Stimulated activated CD8-positive, alpha-beta memory T cell treated with anti-CD3 and anti-CD28 coated beads, Interleukin-15, amount 100 ng/mL, for 24 hours (primary cell): Measurements from ENCODE around the gene DGAT2.

Experiments
- DNase-seq: peaks from one replicate; pipeline ENCODE4 v3.0.0-alpha.2; 2020; ENCODE audit warnings: low read depth

DGAT2 gene

GRCh38 chr11:75780888-75781287 is 12.3 kb downstream of the DGAT2 start:
- DNase-seq = no peak

- DNase-seq = no peak
Observed at GRCh38 chr11:75781296-75781695, 12.7 kb downstream of the DGAT2 start.

DNA sequence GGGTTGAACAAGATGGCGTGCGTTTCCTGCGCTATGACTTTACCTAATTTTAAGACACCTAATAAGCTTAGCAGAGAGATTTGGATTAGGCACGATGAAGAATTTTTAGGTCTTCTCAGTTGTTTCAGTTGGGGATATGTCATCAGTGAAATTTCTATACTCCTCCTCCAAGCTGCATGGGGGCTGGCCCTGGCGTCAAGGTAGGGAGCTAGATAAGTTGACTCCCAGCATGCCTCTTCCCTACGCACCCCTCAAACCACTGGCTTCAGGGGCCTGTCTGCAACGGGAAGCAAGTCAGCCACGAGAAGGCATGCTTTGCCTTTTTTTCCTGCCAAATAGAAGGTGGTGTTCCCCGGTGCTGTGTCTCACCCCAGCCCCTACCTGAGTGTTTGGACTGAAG is 13.3 kb downstream of the DGAT2 start:
- no peak for DNase-seq

DNA sequence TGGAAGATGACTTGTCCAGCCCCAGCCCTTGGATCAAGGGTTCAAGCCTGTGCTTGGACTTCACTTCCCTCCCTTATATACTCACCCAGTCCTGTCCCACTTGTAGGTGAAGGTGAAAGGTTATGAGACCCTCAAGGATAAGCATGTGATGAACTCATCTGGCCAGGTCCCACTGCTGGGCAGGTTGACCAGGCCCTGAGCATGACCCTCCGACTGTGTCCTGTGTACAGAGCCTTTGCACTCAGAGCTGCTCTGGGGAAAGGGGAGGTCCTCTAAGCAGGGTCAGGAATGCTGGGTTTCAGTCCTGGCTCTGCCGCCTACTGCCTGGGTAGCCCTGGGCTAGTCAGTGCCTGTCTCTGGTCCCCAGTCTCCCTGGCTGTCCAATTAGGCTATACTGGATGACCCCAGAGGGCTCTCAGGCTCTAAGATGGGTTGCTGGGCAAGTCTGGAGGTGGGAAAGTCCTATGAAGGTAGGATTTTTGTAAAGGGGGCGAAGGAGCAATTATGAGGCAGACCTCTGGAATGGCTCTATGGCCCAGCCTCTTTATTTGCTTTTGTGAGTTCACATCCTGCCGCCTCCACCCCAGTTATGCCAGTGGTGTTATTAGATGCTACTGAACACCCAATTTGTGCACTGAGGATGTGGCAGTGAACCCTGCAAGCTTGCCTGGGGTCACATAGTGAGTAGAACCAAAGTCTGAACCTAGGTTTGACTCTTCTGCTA is 14.1 kb downstream of the DGAT2 start:
- DNase-seq = no peak

DNA sequence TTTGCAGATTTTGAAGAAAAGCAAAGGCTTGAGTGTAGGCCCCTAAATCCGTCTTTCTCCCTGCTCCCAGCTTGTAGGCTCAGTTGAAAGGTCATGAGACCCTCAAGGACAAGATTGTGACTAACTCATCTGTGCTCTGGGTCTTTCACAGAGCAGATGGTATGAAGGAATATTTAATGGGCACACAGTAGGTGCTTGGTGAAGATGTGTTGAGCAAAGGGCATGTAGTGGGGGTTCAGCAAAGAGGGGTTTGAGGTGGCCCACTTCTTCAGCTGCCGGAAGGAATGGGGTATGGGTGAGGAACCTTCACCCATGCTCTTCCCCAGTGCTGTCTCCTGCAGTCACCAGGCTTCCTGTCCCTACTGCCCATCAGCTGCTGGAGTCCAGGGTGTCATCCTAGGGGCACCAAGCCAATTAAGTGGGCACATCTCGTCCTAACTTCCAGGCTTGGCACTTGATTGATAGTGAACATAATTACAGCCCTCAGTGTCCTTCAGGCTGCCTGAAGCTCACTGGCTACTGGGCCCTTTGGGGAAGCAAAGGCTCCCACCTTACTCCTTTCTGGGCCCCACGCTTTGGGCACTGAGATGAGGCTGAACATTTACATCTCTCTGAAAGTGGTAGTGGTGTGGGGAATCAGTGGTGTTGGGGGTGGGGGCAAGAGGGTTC is 15.0 kb downstream of the DGAT2 start:
- DNase-seq = no peak

- DNase-seq = no peak
Observed at GRCh38 chr11:75784085-75784478, 15.5 kb downstream of the DGAT2 start.

DNA sequence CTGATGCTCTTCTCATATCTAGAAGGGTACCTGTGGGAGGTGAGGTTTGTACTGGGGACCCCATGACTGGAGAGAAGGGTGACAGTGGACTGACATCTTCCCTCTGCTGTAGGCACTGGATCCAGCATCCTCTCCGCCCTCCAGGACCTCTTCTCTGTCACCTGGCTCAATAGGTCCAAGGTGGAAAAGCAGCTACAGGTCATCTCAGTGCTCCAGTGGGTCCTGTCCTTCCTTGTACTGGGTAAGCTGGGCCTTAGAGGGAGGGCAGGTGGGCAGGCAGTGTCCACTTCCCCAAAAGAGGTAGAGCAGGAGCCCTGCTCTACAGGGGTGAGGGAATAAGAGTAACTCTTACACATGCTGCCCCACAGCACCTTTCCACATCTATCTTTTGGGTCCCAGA is 15.9 kb downstream of the DGAT2 start:
- no peak for DNase-seq

- DNase-seq = no peak
Observed at GRCh38 chr11:75785187-75785586, 16.6 kb downstream of the DGAT2 start.

DNA sequence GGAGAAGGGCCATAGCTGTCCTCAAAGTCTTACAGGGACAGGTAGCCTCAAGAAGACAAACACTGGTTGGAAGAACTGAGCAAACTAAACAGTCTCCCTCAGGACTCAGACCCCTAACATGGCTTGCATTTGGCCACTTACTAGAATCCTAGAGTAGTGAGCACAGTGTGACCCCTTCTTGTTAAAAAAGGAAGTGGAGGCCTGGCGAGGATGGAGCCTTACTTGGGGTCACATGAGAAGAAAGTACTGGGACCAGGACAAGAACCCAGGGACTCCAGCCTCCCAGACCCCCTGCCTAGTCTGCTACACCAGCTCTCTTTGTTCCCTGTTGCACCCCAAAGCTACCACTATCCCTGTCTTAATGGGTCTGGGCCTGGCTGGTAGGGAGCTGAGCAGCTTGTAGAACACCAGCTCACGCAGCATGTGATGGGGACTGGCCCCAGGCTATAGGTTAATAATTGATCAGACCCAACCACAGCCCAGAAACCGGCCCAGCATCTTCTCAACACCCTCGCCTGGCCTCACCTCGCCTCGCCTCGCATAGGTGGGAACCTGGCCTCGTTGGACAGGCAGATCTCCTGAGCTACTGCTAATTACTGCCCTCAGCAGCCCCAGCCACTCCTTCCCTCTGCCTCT is 17.6 kb downstream of the DGAT2 start:
- no peak for DNase-seq

GRCh38 chr11:75789521-75789920 is 20.9 kb downstream of the DGAT2 start:
- DNase-seq = no peak

DNA sequence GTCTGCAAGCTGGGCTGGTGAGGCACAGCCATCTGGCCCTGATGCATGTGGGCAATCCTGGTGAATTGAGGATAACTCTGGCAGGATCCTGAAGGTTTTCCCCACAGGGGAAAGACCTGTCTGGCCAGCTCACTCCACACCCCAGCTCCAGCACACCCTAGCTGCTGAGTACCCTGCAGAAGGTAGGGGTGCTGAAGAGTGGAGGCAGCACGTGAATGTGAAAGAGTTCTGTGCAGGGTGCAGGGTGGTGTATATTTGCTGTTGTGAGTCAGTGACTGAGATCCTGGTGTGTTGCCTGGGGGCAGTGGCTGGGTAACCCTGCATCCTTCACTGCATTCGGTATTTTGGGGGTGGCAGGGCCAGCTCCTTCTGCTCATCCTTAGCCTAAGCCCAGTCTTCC is 22.4 kb downstream of the DGAT2 start:
- DNase-seq = no peak

GRCh38 chr11:75792127-75792731 is 23.7 kb downstream of the DGAT2 start:
- DNase-seq = no peak

GRCh38 chr11:75792997-75793800 is 24.6 kb downstream of the DGAT2 start:
- DNase-seq = no peak

- no peak for DNase-seq
Observed at GRCh38 chr11:75793966-75794365, 25.4 kb downstream of the DGAT2 start.

- no peak for DNase-seq
Observed at GRCh38 chr11:75795276-75796090, 26.9 kb downstream of the DGAT2 start.

DNA sequence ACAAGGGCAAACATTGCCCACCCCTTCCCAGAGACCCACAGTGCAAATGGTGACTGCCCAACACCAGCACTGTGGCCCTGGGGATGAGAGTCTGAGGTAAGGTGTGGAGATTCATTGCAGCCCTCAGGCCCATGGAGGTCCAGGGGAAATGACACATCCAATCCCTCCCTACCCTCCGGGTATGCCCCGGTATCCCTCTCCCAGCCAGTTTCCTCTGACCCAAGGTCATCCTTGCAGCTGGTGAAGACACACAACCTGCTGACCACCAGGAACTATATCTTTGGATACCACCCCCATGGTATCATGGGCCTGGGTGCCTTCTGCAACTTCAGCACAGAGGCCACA is 27.5 kb downstream of the DGAT2 start:
- no peak for DNase-seq

- no peak for DNase-seq
Observed at GRCh38 chr11:75797116-75797515, 28.5 kb downstream of the DGAT2 start.

GRCh38 chr11:75797792-75798191 is 29.2 kb downstream of the DGAT2 start:
- no peak for DNase-seq

- DNase-seq = no peak
Observed at GRCh38 chr11:75800136-75800675, 31.6 kb downstream of the DGAT2 start.

DNA sequence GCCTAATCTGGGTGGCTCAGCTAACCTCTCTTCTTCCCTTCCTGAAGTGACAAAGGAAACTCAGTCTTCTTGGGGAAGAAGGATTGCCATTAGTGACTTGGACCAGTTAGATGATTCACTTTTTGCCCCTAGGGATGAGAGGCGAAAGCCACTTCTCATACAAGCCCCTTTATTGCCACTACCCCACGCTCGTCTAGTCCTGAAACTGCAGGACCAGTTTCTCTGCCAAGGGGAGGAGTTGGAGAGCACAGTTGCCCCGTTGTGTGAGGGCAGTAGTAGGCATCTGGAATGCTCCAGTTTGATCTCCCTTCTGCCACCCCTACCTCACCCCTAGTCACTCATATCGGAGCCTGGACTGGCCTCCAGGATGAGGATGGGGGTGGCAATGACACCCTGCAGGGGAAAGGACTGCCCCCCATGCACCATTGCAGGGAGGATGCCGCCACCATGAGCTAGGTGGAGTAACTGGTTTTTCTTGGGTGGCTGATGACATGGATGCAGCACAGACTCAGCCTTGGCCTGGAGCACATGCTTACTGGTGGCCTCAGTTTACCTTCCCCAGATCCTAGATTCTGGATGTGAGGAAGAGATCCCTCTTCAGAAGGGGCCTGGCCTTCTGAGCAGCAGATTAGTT is 32.3 kb downstream of the DGAT2 start:
- no peak for DNase-seq
